OCI-LY1 (cell line): ENCODE results near the gene HECTD1.
"Not testable (repeated sequence)": the region's sequence is repeated elsewhere in the genome, so short reads cannot be mapped to it uniquely, and the experiment has no call there.

Source experiments
- H2AFZ ChIP-seq: fragments of 200-600 bp; sonication (generic), shearing (Covaris generic); 2 replicates; pipeline ENCODE4 v1.6.0; 2014; ENCODE audit warnings: antibody characterized with exemption, mild to moderate bottlenecking, low read length
- H3F3A ChIP-seq: fragments of 200-600 bp; sonication (generic), shearing (Covaris generic); 2 replicates; pipeline ENCODE4 v1.6.0; 2014; ENCODE audit warnings: mild to moderate bottlenecking, antibody characterized with exemption, low read length, moderate library complexity; ENCODE audit not compliant: insufficient read depth
- H3K27ac ChIP-seq: fragments of 200-600 bp; sonication (generic); 2 replicates; pipeline ENCODE4 v1.5.1; 2014; ENCODE audit warnings: low read length, mixed run types, mild to moderate bottlenecking, low read depth; ENCODE audit not compliant: poor library complexity, severe bottlenecking
- H3K27me3 ChIP-seq: fragments of 200-600 bp; sonication (generic); 2 replicates; pipeline ENCODE4 v1.6.0; 2014; ENCODE audit warnings: antibody characterized with exemption, mild to moderate bottlenecking, low read length, moderate library complexity; ENCODE audit not compliant: insufficient read depth
- H3K36me3 ChIP-seq: fragments of 200-600 bp; sonication (generic); 2 replicates; pipeline ENCODE4 v1.6.1; 2014; ENCODE audit warnings: mild to moderate bottlenecking, antibody characterized with exemption, low read length, moderate library complexity, mixed read lengths; ENCODE audit not compliant: insufficient read depth
- H3K4me1 ChIP-seq: fragments of 200-600 bp; sonication (generic); 2 replicates; pipeline ENCODE4 v1.5.1; 2014; ENCODE audit warnings: mild to moderate bottlenecking, low read length, moderate library complexity; ENCODE audit not compliant: insufficient read depth, severe bottlenecking
- H3K4me2 ChIP-seq: fragments of 200-600 bp; sonication (generic), shearing (Covaris generic); 2 replicates; pipeline ENCODE4 v1.6.1; 2014; ENCODE audit warnings: low read length
- H3K4me3 ChIP-seq: fragments of 200-600 bp; sonication (generic); 2 replicates; pipeline ENCODE4 v1.5.1; 2014; ENCODE audit warnings: low read length, low read depth, mild to moderate bottlenecking, mixed read lengths; ENCODE audit not compliant: poor library complexity, severe bottlenecking
- H3K79me2 ChIP-seq: fragments of 200-600 bp; shearing (Covaris generic); 2 replicates; pipeline ENCODE4 v1.6.1; 2016; ENCODE audit warnings: mixed run types, low read length, mixed read lengths; ENCODE audit not compliant: insufficient read depth
- H3K9ac ChIP-seq: fragments of 200-600 bp; sonication (generic), shearing (Covaris generic); 2 replicates; pipeline ENCODE4 v1.6.1; 2014; ENCODE audit warnings: mild to moderate bottlenecking, low read length, mixed read lengths
- H3K9me2 ChIP-seq: fragments of 200-600 bp; sonication (generic), shearing (Covaris generic); 2 replicates; pipeline ENCODE4 v1.6.1; 2014; ENCODE audit warnings: low read depth, mild to moderate bottlenecking, low read length, mixed read lengths
- H3K9me3 ChIP-seq: fragments of 200-600 bp; shearing (Covaris generic); 2 replicates; pipeline ENCODE4 v1.6.1; 2014; ENCODE audit warnings: low read length, mixed read lengths
- H4K20me1 ChIP-seq: fragments of 200-600 bp; sonication (generic), shearing (Covaris generic); 2 replicates; pipeline ENCODE4 v1.6.0; 2016; ENCODE audit warnings: mild to moderate bottlenecking, low read length; ENCODE audit not compliant: insufficient read depth
- CTCF ChIP-seq: fragments of 200-600 bp; sonication (generic), shearing (Covaris generic); IDR thresholded peaks from 2 replicates; pipeline ENCODE4 v1.5.1; 2017; ENCODE audit warnings: mild to moderate bottlenecking, antibody characterized with exemption, low read length, moderate library complexity, mixed read lengths
- EZH2 ChIP-seq: fragments of 200-600 bp; sonication (generic), shearing (Covaris generic); IDR thresholded peaks from 2 replicates; pipeline ENCODE4 v1.8.0; 2017; ENCODE audit warnings: borderline replicate concordance, mixed run types, mild to moderate bottlenecking, antibody characterized with exemption, low read length, moderate library complexity, mixed read lengths

The HECTD1 gene

DNA sequence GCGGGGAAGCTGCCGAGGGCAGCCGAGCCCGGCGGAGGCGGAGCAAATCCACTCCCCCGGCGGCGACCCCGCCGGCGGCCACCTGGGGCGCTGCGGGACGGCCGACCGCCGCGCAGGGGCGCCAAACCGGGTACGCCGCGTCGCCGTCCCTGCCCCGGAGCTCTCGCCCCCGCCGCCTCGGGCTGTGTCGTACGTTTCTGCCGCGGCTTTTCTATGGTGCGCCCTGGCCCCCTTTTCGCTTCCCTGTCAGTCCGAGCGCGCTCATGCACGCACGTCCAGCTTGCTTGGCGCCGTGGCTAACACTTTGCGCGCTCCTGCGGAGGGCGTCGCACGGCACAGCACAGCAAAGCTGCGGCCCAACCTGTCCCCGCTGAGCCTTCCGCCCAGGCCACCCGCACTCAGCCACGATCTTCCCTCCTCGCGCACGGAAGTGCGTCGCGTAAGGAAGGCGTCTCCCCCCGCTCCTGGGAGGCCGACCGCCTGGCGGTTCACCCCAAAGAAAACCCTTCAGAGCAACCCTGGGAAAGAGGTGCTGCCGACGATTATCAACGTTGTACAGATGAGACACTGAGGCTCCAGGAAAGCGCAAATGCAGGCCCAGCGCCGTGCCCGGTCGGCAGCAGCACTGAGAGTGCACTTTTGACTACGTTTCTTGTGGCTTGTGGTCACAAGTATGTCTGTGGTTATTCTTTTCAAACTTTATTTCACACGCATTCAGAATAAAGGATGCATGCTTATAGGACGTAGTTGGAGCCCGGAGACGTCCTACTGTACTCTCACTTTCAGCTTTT is at the start of gene HECTD1:
TSS of gene HECTD1 (minus strand) at position 39 of the 791 bp plus-strand sequence. CDS start 1,857 bp downstream, outside the sequence.
- Histone ChIP-seq H4K20me1 (no peaks in the 10 kb centered on the region), H3K9ac (peak within 1 kb of the TSS; percentile 84), H2AFZ (peak within 1 kb of the TSS; percentile 18; the same call in 1 of the 2 replicates), H3K27ac (peak within 1 kb of the TSS; percentile 94), H3K4me1 (peaks cover 28% of the 10 kb centered on the region), H3K4me2 (peak within 1 kb of the TSS; percentile 98), H3K9me2 (no peaks in the 10 kb centered on the region), H3K36me3 (peaks cover 24% of the 10 kb centered on the region), H3F3A (no peaks in the 10 kb centered on the region), H3K9me3 (no peaks in the 10 kb centered on the region), H3K79me2 (peaks cover 35% of the 10 kb centered on the region), H3K27me3 (no peaks in the 10 kb centered on the region), H3K4me3 (peak within 1 kb of the TSS; percentile 90)
- no peak for TF ChIP-seq EZH2
- TF ChIP-seq CTCF = peak; percentile 59

DNA sequence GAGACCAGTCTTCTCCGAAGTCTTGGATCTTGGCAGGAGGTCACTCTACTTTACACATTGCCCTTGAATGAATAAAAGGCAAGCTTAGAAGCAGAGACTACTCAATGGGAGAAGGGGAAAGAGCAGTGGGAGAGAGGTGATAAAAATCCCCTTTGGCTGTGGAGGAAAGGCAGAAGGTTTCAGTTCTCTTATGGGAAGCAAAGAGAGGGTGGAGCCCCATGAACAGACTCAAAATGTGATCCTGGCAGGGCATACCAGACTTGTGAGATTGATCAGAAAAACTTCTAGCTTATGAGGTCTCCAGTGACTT is 49.6 kb upstream of the HECTD1 start:
- no peaks in the 10 kb centered on the region for H3K9me3 ChIP-seq
- no peak overlapping the region for H3K9ac ChIP-seq
- H4K20me1 ChIP-seq = no peaks in the 10 kb centered on the region
- H3K4me2 ChIP-seq = no peak overlapping the region
- H2AFZ ChIP-seq = no peak overlapping the region
- no peaks in the 10 kb centered on the region for H3K9me2 ChIP-seq
- H3K27me3 ChIP-seq = no peaks in the 10 kb centered on the region
- no peak overlapping the region for H3K4me3 ChIP-seq
- TF ChIP-seq EZH2 (no peak), CTCF (no peak)
- H3F3A ChIP-seq = no peaks in the 10 kb centered on the region
- H3K4me1 ChIP-seq = peaks cover 14% of the 10 kb centered on the region
- no peaks in the 10 kb centered on the region for H3K36me3 ChIP-seq
- no peak overlapping the region for H3K27ac ChIP-seq
- H3K79me2 ChIP-seq = no peaks in the 10 kb centered on the region

GRCh38 chr14:31256534-31257243 is 49.1 kb upstream of the HECTD1 start:
- no peak overlapping the region for H3K9ac ChIP-seq
- no peak overlapping the region for H3K4me3 ChIP-seq
- no peak overlapping the region for H3K27ac ChIP-seq
- no peaks in the 10 kb centered on the region for H3K9me3 ChIP-seq
- peaks cover 8% of the 10 kb centered on the region for H3K4me1 ChIP-seq
- no peaks in the 10 kb centered on the region for H3K79me2 ChIP-seq
- H3F3A ChIP-seq = no peaks in the 10 kb centered on the region
- no peaks in the 10 kb centered on the region for H3K27me3 ChIP-seq
- no peak overlapping the region for H3K4me2 ChIP-seq
- H3K9me2 ChIP-seq = no peaks in the 10 kb centered on the region
- H2AFZ ChIP-seq = no peak overlapping the region
- no peaks in the 10 kb centered on the region for H3K36me3 ChIP-seq
- no peaks in the 10 kb centered on the region for H4K20me1 ChIP-seq
- TF ChIP-seq CTCF (no peak), EZH2 (no peak)

DNA sequence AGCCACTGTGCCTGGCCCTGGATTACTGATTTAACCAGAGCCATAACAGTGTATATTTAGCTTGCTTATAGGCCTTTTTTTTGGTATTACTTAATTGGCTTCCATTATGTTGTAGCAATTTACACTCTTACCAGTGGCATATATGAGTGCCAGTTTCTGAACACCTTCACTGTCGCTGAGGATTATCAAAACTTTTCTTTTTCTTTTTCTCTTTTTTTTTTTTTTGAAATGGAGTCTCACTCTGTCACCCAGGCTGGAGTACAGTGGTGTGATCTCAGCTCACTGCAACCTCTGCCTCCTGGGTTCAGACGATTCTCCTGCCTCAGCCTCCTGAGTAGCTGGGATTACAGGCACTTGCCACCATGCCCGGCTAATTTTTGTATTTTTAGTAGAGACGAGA is 48.3 kb upstream of the HECTD1 start:
- H3K27me3 ChIP-seq, H3K9me3 ChIP-seq, H2AFZ ChIP-seq, H3K4me3 ChIP-seq, H3K4me1 ChIP-seq, H4K20me1 ChIP-seq, H3K9ac ChIP-seq, H3K4me2 ChIP-seq, H3K27ac ChIP-seq, H3K9me2 ChIP-seq, H3F3A ChIP-seq, H3K79me2 ChIP-seq, H3K36me3 ChIP-seq: not testable (repeated sequence)
